Epithelial cell of esophagus (primary cell): ENCODE measurements around the gene MGLL.

Experiments
- DNase-seq: peaks from one replicate; pipeline ENCODE4 v3.0.0; 2010; ENCODE audit warnings: low read depth
- H3K4me3 ChIP-seq: 2 replicates; pipeline ENCODE4 v1.5.1; 2011; ENCODE audit warnings: mild to moderate bottlenecking, low read length, control low read depth
- CTCF ChIP-seq: IDR thresholded peaks from 2 replicates; pipeline ENCODE4 v1.5.1; 2011; ENCODE audit warnings: low read depth, mild to moderate bottlenecking, low read length, control low read depth, inconsistent platforms; ENCODE audit not compliant: insufficient read depth; ENCODE audit errors: missing control alignments

MGLL gene

GRCh38 chr3:127858937-127859336 is 36.6 kb upstream of the MGLL start:
- no peak overlapping the region for H3K4me3 ChIP-seq
- TF ChIP-seq CTCF = no peak
- DNase-seq = no peak

GRCh38 chr3:127858521-127858920 is 36.2 kb upstream of the MGLL start:
- H3K4me3 ChIP-seq = no peak overlapping the region
- TF ChIP-seq CTCF = no peak
- DNase-seq = no peak

- H3K4me3 ChIP-seq = no peak overlapping the region
- peak; percentile 21 for DNase-seq
- TF ChIP-seq CTCF = peak; percentile 29
Measured at GRCh38 chr3:127857333-127857732, 35.0 kb upstream of the MGLL start.

- no peak for DNase-seq
- no peak for TF ChIP-seq CTCF
- H3K4me3 ChIP-seq = no peak overlapping the region
Measured at GRCh38 chr3:127856801-127857200, 34.5 kb upstream of the MGLL start.

- no peak for TF ChIP-seq CTCF
- DNase-seq = no peak
- H3K4me3 ChIP-seq = no peak overlapping the region
Measured at GRCh38 chr3:127855246-127855645, 32.9 kb upstream of the MGLL start.

GRCh38 chr3:127853681-127854080 is 31.4 kb upstream of the MGLL start:
- DNase-seq = no peak
- no peak for TF ChIP-seq CTCF
- no peak overlapping the region for H3K4me3 ChIP-seq

- H3K4me3 ChIP-seq = no peak overlapping the region
- no peak for TF ChIP-seq CTCF
- DNase-seq = no peak
Measured at GRCh38 chr3:127851899-127852298, 29.6 kb upstream of the MGLL start.
